IMR-90 (cell line): ENCODE measurements around the gene SYNGR4. TPM values are rescaled to one million over a fixed set of nuclear protein-coding genes. Genes with fewer than 3 reads are reported as not detected.

ENCODE experiments used
- ATAC-seq: fragments of 200-7000 bp; cut with Tn5 transposase; 2 replicates; pipeline ENCODE4 v1.9.1; 2020; ENCODE audit warnings: low read depth, mild to moderate bottlenecking, moderate library complexity
- BruUV-seq: library from RNA; stranded (reverse); fragments of 400-500 nt; replicated peaks from 2 replicates; lab custom pipeline; 2021; lab: Mats Ljungman, UMichigan
- CTCF ChIA-PET: fragments of 300-600 bp; formaldehyde crosslinking; extraction: SDS; loops from one replicate; lab custom pipeline; 2021; ENCODE audit warnings: antibody characterized with exemption; lab: Yijun Ruan, JAX
- POLR2A ChIA-PET: fragments of 300-600 bp; sonication (Branson Sonifier 250); formaldehyde crosslinking; loops from one replicate; lab custom pipeline; 2022; ENCODE audit warnings: antibody characterized with exemption; ENCODE audit not compliant: unreplicated experiment; lab: Charles Lee
- DNase-seq: peaks from one replicate; pipeline ENCODE4 v3.0.0; 2013
- H2AFZ ChIP-seq: replicated peaks from 2 replicates; pipeline ENCODE3; 2013; ENCODE audit warnings: low read length, mild to moderate bottlenecking; ENCODE audit not compliant: poor library complexity
- H2AK5ac ChIP-seq: 2 replicates; pipeline ENCODE4 v1.6.1; 2013; ENCODE audit warnings: low read depth, low read length, inconsistent platforms
- H2AK9ac ChIP-seq: replicated peaks from 2 replicates; pipeline ENCODE3; 2013; ENCODE audit warnings: mild to moderate bottlenecking, low read depth, low read length, moderate library complexity; ENCODE audit not compliant: poor library complexity
- H2BK120ac ChIP-seq: 2 replicates; pipeline ENCODE4 v1.6.1; 2013; ENCODE audit warnings: low read depth, low read length, inconsistent platforms
- H2BK15ac ChIP-seq: 3 replicates; pipeline ENCODE4 v1.6.1; 2013; ENCODE audit warnings: low read depth, low read length, inconsistent platforms
- H2BK20ac ChIP-seq: 2 replicates; pipeline ENCODE4 v1.6.1; 2013; ENCODE audit warnings: low read depth, mild to moderate bottlenecking, inconsistent platforms, low read length, moderate library complexity
- H2BK5ac ChIP-seq: 2 replicates; pipeline ENCODE4 v1.6.1; 2013; ENCODE audit warnings: mild to moderate bottlenecking, low read depth, low read length, inconsistent platforms; ENCODE audit not compliant: poor library complexity, severe bottlenecking
- H3K14ac ChIP-seq: replicated peaks from 2 replicates; pipeline ENCODE4 v1.6.1; 2013; ENCODE audit warnings: low read depth, low read length, inconsistent platforms
- H3K18ac ChIP-seq: 2 replicates; pipeline ENCODE4 v1.6.1; 2013; ENCODE audit warnings: low read depth, low read length, control low read depth
- H3K23ac ChIP-seq: 2 replicates; pipeline ENCODE4 v1.6.1; 2013; ENCODE audit warnings: low read depth, low read length, inconsistent platforms
- H3K27ac ChIP-seq: 2 replicates; pipeline ENCODE4 v1.5.1; 2013; ENCODE audit warnings: mild to moderate bottlenecking, control low read depth, low read length; ENCODE audit not compliant: insufficient read depth
- H3K27me3 ChIP-seq: 2 replicates; pipeline ENCODE4 v1.6.1; 2013; ENCODE audit warnings: low read length; ENCODE audit not compliant: control insufficient read depth, insufficient read depth
- H3K36me3 ChIP-seq: 2 replicates; pipeline ENCODE4 v1.6.1; 2013; ENCODE audit warnings: low read length, mixed read lengths; ENCODE audit not compliant: control insufficient read depth, insufficient read depth
- H3K4ac ChIP-seq: 2 replicates; pipeline ENCODE4 v1.6.1; 2013; ENCODE audit warnings: low read depth, low read length, inconsistent platforms
- H3K4me1 ChIP-seq: 2 replicates; pipeline ENCODE4 v1.6.1; 2013; ENCODE audit warnings: low read length, mixed read lengths; ENCODE audit not compliant: control insufficient read depth, insufficient read depth
- H3K4me2 ChIP-seq: 2 replicates; pipeline ENCODE4 v1.6.1; 2013; ENCODE audit warnings: low read depth, mild to moderate bottlenecking, control low read depth, low read length, moderate library complexity
- H3K4me3 ChIP-seq: 2 replicates; pipeline ENCODE4 v1.5.1; 2013; ENCODE audit warnings: low read depth, mild to moderate bottlenecking, control low read depth, low read length, moderate library complexity; ENCODE audit not compliant: insufficient read depth
- H3K56ac ChIP-seq: 2 replicates; pipeline ENCODE4 v1.6.1; 2013; ENCODE audit warnings: low read length, inconsistent platforms; ENCODE audit not compliant: insufficient read depth; ENCODE audit errors: extremely low read depth
- H3K79me1 ChIP-seq, 2 experiments: 2 replicates each; pipeline ENCODE4 v1.6.1; 2013; ENCODE audit warnings: low read length in 2 of 2, inconsistent platforms in 1 of 2, low read depth in 1 of 2
- H3K9ac ChIP-seq: 2 replicates; pipeline ENCODE4 v1.6.1; 2013; ENCODE audit warnings: low read depth, low read length, control low read depth
- H3K9me1 ChIP-seq: 2 replicates; pipeline ENCODE4 v1.6.1; 2013; ENCODE audit warnings: low read length, inconsistent platforms; ENCODE audit not compliant: insufficient read depth
- H3K9me3 ChIP-seq: 2 replicates; pipeline ENCODE4 v1.6.1; 2013; ENCODE audit warnings: low read length; ENCODE audit not compliant: control insufficient read depth, insufficient read depth
- H4K20me1 ChIP-seq: 2 replicates; pipeline ENCODE4 v1.6.1; 2013; ENCODE audit warnings: low read length, inconsistent platforms; ENCODE audit not compliant: insufficient read depth
- H4K5ac ChIP-seq: 2 replicates; pipeline ENCODE4 v1.6.1; 2013; ENCODE audit warnings: mild to moderate bottlenecking, low read depth, low read length, control low read depth
- H4K8ac ChIP-seq, 2 experiments: 2 replicates each; pipeline ENCODE4 v1.6.1; 2013; ENCODE audit warnings: low read depth in 2 of 2, low read length in 2 of 2, control low read depth in 1 of 2, inconsistent platforms in 1 of 2
- H4K91ac ChIP-seq: 2 replicates; pipeline ENCODE4 v1.6.1; 2013; ENCODE audit warnings: low read depth, low read length, inconsistent platforms; ENCODE audit not compliant: insufficient read depth
- CHD1 ChIP-seq: IDR thresholded peaks from 2 replicates; pipeline ENCODE4 v1.6.1; 2012; ENCODE audit warnings: low read depth, low read length, improper control_type of control experiment
- FOS ChIP-seq: fragments of 150-350 bp; IDR thresholded peaks from 2 replicates; pipeline ENCODE4 v1.6.1; 2016; ENCODE audit warnings: low read depth, low read length
- MAZ ChIP-seq: IDR thresholded peaks from 2 replicates; pipeline ENCODE4 v1.6.1; 2012; ENCODE audit warnings: low read depth, mild to moderate bottlenecking, low read length, improper control_type of control experiment, moderate library complexity, borderline replicate concordance
- POLR2A ChIP-seq: IDR thresholded peaks from 2 replicates; pipeline ENCODE4 v1.6.1; 2012; ENCODE audit warnings: mild to moderate bottlenecking, low read depth, low read length
- RAD21 ChIP-seq: IDR thresholded peaks from 2 replicates; pipeline ENCODE4 v1.6.1; 2012; ENCODE audit warnings: low read length, improper control_type of control experiment
- WGBS, 2 experiments: methylation state at CpG; one replicate each; pipeline versions ENCODE4 v1.1.5 to v1.1.7; 2013; ENCODE audit warnings: missing lambda C conversion rate in 2 of 2; ENCODE audit not compliant: insufficient read length in 1 of 2; ENCODE audit errors: extremely low coverage in 2 of 2; 5-methylcytosine and 5-hydroxymethylcytosine counted together
- dilution Hi-C: fragments of 300-500 bp; cut with HindIII; formaldehyde crosslinking; loops from one replicate; pipeline ENCODE4 v1.14.3; 2018; ENCODE audit warnings: low sequenced_read_pairs; ENCODE audit not compliant: unreplicated experiment
- in situ Hi-C: fragments of 300-500 bp; cut with MboI; formaldehyde crosslinking; loops from 3 replicates; pipeline ENCODE4 v1.14.3; 2019; ENCODE audit warnings: low sequenced_read_pairs, inconsistent platforms, mixed read lengths
- intact Hi-C: fragments of 100-400 bp; cut with micrococcal nuclease; formaldehyde crosslinking; loops from 2 replicates; pipeline ENCODE4 v1.10.0; 2022
- polyA plus RNA-seq, 3 experiments: library from polyadenylated mRNA; depleted of rRNA; stranded (reverse); fragments of >200 nt; gene quantifications; 2 replicates each; pipeline ENCODE4 v1.2.3, GENCODE V29; 2012; ENCODE audit warnings: low replicate concordance in 1 of 3
- total RNA-seq: library from RNA; depleted of rRNA; stranded (reverse); fragments of >200 nt; gene quantifications from 2 replicates; pipeline ENCODE4 v1.2.3, GENCODE V29; 2012

SYNGR4 gene
- total and polyA plus RNA-seq, 2 of the 4 experiments (the other 2 are of a cell fraction) = not detected

DNA sequence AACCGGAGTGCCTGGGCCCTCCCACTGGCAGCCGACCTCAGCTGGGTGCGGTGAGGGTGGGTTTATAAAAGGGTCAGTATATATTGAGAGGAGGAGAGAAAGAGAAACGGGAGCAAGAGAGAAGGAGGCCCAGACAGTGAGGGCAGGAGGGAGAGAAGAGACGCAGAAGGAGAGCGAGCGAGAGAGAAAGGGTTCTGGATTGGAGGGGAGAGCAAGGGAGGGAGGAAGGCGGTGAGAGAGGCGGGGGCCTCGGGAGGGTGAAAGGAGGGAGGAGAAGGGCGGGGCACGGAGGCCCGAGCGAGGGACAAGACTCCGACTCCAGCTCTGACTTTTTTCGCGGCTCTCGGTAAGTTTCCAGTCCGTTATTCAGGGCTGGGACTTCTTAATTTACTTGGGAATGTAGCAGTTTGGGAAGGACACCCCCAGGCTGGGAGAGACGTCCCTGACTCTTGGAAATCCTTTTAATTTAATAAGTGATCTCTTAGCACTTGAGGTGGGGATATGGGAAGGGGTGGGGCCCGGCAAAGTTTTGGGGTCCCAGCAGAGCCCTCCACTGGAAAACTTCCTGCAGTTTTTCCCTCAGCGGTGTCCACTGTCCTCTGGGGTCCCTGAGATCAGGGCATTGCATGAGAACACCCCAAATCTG lies 38.8 kb upstream of the SYNGR4 start, which contains the start of gene EMP3:
EMP3 (plus strand) TSS at position 288 of the 646 bp plus-strand sequence. CDS start 1,293 bp downstream, outside the sequence.
- in situ Hi-C loops (no loop called here), dilution Hi-C loops (no loop called here), intact Hi-C loops (loop anchor here (10.0 kb wide), 2 partner anchors 69 to 259 kb away; partner anchors contain the start of genes GRIN2D and KDELR1)
- H3K9me1 ChIP-seq = peaks cover 12% of the 10 kb centered on the region
- peak within 1 kb of the TSS; percentile 50; the same call in 1 of the 2 replicates for H2BK20ac ChIP-seq
- peak within 1 kb of the TSS; percentile 81 for H2AK5ac ChIP-seq
- H3K14ac ChIP-seq = peak within 1 kb of the TSS; percentile 99
- DNase-seq (peak; percentile 92), ATAC-seq (peak; percentile 65)
- H4K8ac ChIP-seq = peak within 1 kb of the TSS; percentile 86 to 90
- WGBS, 2 experiments = 1% methylated on average over 14 of the region's 22 CpGs; no CpG with 5 or more reads in 1 of the 2 experiments
- ChIA-PET CTCF (interaction anchor here (0.8 to 1.0 kb wide), 2 partner anchors 8 to 38 kb away, joined by 3 read pairs; partner anchors contain the start of gene TMEM143), POLR2A (interaction anchor here (1.5 kb wide), 1 partner anchor 9 kb away, joined by 5 read pairs; no protein-coding TSS in a partner anchor)
- H3K27me3 ChIP-seq = no peaks in the 10 kb centered on the region
- peak within 1 kb of the TSS; percentile 72; the same call in 2 of the 3 replicates for H2BK15ac ChIP-seq
- TF ChIP-seq CHD1 = peak; percentile 84
- TF ChIP-seq FOS = no peak
- peak; percentile 100 for TF ChIP-seq MAZ
- TF ChIP-seq POLR2A = peak; percentile 94
- no peak for TF ChIP-seq RAD21
- peak within 1 kb of the TSS; percentile 83 for H3K4me2 ChIP-seq
- H2BK120ac ChIP-seq = peak within 1 kb of the TSS; percentile 88
- H2BK5ac ChIP-seq = peak within 1 kb of the TSS; percentile 94
- peak within 1 kb of the TSS; percentile 98 for H3K4ac ChIP-seq
- H4K20me1 ChIP-seq = peaks cover 24% of the 10 kb centered on the region
- peak within 1 kb of the TSS; percentile 76 for H3K18ac ChIP-seq
- peak within 1 kb of the TSS; percentile 97 for H3K23ac ChIP-seq
- peaks cover 19% of the 10 kb centered on the region for H3K4me1 ChIP-seq
- peak within 1 kb of the TSS; percentile 97 for H4K91ac ChIP-seq
- peaks cover 15% of the 10 kb centered on the region for H3K36me3 ChIP-seq
- peak within 1 kb of the TSS; percentile 100 for H3K56ac ChIP-seq
- H2AFZ ChIP-seq = peak within 1 kb of the TSS; percentile 86
- H3K4me3 ChIP-seq = peak within 1 kb of the TSS; percentile 56
- BruUV-seq = TSS peak; percentile 75
- H4K5ac ChIP-seq = peak within 1 kb of the TSS; percentile 68
- H3K79me1 ChIP-seq = peaks cover 12 to 61% of the 10 kb centered on the region in 2 experiments
- H3K27ac ChIP-seq = peak within 1 kb of the TSS; percentile 98
- peak within 1 kb of the TSS; percentile 100 for H2AK9ac ChIP-seq
- peak within 1 kb of the TSS; percentile 98 for H3K9ac ChIP-seq
- H3K9me3 ChIP-seq = no peaks in the 10 kb centered on the region
